Mesodermal cell (in vitro differentiated cells): ENCODE data around the gene NXPH4.

Experiments used
- H3K27ac ChIP-seq: 2 replicates; pipeline ENCODE4 v1.7.0; 2013; ENCODE audit warnings: mild to moderate bottlenecking, low read depth, low read length, moderate library complexity; ENCODE audit not compliant: severe bottlenecking
- H3K36me3 ChIP-seq: 2 replicates; pipeline ENCODE4 v1.7.1; 2013; ENCODE audit warnings: mild to moderate bottlenecking, low read length, moderate library complexity; ENCODE audit not compliant: control insufficient read depth, insufficient read depth
- H3K4me1 ChIP-seq: one replicate; pipeline ENCODE4 v1.7.1; 2013; ENCODE audit warnings: mild to moderate bottlenecking, low read length; ENCODE audit not compliant: insufficient read depth, control insufficient read depth, poor library complexity, severe bottlenecking
- H3K4me3 ChIP-seq: 2 replicates; pipeline ENCODE4 v1.7.0; 2013; ENCODE audit warnings: low read length, control low read depth, mild to moderate bottlenecking; ENCODE audit not compliant: insufficient read depth, poor library complexity, severe bottlenecking; ENCODE audit errors: extremely low read depth
- H3K9me3 ChIP-seq: 2 replicates; pipeline ENCODE4 v1.7.1; 2013; ENCODE audit warnings: mild to moderate bottlenecking, low read length, moderate library complexity; ENCODE audit not compliant: control insufficient read depth
- WGBS, 2 experiments: methylation state at CpG; one replicate each; pipeline ENCODE4 v1.1.5; 2013; ENCODE audit warnings: missing lambda C conversion rate in 2 of 2; ENCODE audit not compliant: insufficient coverage in 2 of 2; 5-methylcytosine and 5-hydroxymethylcytosine counted together

The NXPH4 gene

DNA sequence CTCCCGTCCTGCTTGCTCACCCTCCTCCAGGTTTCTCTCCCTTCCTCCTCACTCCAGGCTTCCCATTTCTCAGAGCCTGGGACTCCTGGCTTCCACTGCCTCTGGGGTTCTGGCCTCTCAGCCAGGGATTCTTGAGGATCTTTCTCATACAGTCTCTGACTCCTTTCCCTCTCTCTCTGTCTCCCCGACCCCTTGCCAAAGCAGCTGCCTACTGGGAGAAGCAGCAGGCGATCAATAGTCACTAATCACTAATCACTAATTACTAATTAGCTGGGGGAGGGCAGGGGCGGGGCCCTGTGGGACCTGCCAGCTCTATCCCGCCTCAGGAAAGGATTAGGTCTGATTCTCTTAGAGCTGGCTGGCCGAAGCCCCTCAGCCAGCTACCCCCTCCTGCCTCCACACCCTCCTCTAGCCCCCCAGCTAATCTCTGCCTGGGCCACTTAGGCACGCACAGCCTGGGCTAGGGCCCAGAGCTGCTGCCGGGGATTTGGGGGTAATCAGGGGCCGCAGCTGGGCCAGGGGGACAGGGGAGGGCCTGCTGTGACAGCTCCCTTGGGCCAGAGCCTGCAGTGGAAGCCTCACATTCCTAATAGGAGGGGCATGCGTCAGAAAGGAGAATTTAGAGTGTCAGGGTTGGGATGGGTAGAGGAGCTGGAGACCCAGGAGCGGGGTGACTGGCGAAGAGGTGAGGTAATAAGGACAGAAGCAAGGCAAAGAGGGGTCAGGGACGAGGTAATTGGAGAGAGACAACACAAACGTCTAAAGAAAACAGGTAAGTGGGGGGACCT lies 2.8 kb downstream of the NXPH4 start:
- no peak overlapping the region for H3K4me3 ChIP-seq
- 17 to 23% methylated on average over 5 to 8 of the region's 14 CpGs for WGBS, 2 experiments
- H3K9me3 ChIP-seq: no peaks in the 10 kb centered on the region
- H3K27ac ChIP-seq: no peak overlapping the region
- peaks cover 22% of the 10 kb centered on the region for H3K4me1 ChIP-seq
- H3K36me3 ChIP-seq: no peaks in the 10 kb centered on the region

- 0 to 13% methylated on average over 5 to 6 of the region's 38 CpGs for WGBS, 2 experiments
- H3K36me3 ChIP-seq: no peaks in the 10 kb centered on the region
- H3K9me3 ChIP-seq: no peaks in the 10 kb centered on the region
- H3K4me3 ChIP-seq: no peak overlapping the region
- peaks cover 22% of the 10 kb centered on the region for H3K4me1 ChIP-seq
- no peak overlapping the region for H3K27ac ChIP-seq
Measured at GRCh38 chr12:57219993-57220754, 3.6 kb downstream of the NXPH4 start.

DNA sequence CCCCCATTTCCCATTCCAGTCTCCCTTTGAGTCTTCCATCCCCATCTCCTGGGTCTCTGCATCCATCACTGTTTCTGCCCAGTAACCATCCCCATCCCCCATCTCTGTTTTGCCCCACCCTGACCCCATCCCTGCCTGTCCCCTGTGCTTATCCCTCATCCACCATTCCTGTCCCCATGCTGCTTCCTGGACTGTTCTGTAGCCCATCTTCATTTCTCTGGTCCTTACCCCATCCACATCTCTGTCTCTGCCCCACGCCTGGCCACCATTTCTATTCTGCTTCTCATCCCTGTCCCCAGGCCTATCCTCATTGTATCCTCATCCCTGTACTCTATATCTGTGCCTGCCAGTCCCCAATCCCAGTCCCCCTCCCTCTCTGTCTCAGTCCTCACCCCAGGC lies 4.2 kb downstream of the NXPH4 start:
- Histone ChIP-seq H3K4me1 (peaks cover 20% of the 10 kb centered on the region), H3K36me3 (no peaks in the 10 kb centered on the region), H3K27ac (no peak overlapping the region), H3K4me3 (no peak overlapping the region), H3K9me3 (no peaks in the 10 kb centered on the region)
- WGBS, 2 experiments: 25 to 39% methylated on average over 1 of the region's 1 CpG

- H3K4me3 ChIP-seq: no peak overlapping the region
- H3K36me3 ChIP-seq: no peaks in the 10 kb centered on the region
- 8 to 10% methylated on average over 16 to 17 of the region's 24 CpGs for WGBS, 2 experiments
- no peaks in the 10 kb centered on the region for H3K9me3 ChIP-seq
- H3K4me1 ChIP-seq: peaks cover 17% of the 10 kb centered on the region
- H3K27ac ChIP-seq: no peak overlapping the region
Measured at GRCh38 chr12:57221169-57221917, 4.7 kb downstream of the NXPH4 start.

- H3K4me3 ChIP-seq: no peak overlapping the region
- H3K4me1 ChIP-seq: peaks cover 26% of the 10 kb centered on the region
- H3K9me3 ChIP-seq: no peaks in the 10 kb centered on the region
- H3K36me3 ChIP-seq: no peaks in the 10 kb centered on the region
- WGBS, 2 experiments: 86 to 98% methylated on average over 10 to 11 of the region's 13 CpGs
- H3K27ac ChIP-seq: no peak overlapping the region
Measured at GRCh38 chr12:57222286-57223190, 5.9 kb downstream of the NXPH4 start.

GRCh38 chr12:57223191-57224165 lies 6.9 kb downstream of the NXPH4 start:
- H3K36me3 ChIP-seq: no peaks in the 10 kb centered on the region
- H3K4me3 ChIP-seq: no peak overlapping the region
- H3K9me3 ChIP-seq: no peaks in the 10 kb centered on the region
- 83 to 85% methylated on average over 18 to 21 of the region's 22 CpGs for WGBS, 2 experiments
- no peak overlapping the region for H3K27ac ChIP-seq
- H3K4me1 ChIP-seq: peaks cover 31% of the 10 kb centered on the region

- no peaks in the 10 kb centered on the region for H3K36me3 ChIP-seq
- WGBS, 2 experiments: 51 to 62% methylated on average over 17 to 29 of the region's 30 CpGs
- H3K27ac ChIP-seq: no peak overlapping the region
Measured at GRCh38 chr12:57224278-57224972, 7.8 kb downstream of the NXPH4 start.

DNA sequence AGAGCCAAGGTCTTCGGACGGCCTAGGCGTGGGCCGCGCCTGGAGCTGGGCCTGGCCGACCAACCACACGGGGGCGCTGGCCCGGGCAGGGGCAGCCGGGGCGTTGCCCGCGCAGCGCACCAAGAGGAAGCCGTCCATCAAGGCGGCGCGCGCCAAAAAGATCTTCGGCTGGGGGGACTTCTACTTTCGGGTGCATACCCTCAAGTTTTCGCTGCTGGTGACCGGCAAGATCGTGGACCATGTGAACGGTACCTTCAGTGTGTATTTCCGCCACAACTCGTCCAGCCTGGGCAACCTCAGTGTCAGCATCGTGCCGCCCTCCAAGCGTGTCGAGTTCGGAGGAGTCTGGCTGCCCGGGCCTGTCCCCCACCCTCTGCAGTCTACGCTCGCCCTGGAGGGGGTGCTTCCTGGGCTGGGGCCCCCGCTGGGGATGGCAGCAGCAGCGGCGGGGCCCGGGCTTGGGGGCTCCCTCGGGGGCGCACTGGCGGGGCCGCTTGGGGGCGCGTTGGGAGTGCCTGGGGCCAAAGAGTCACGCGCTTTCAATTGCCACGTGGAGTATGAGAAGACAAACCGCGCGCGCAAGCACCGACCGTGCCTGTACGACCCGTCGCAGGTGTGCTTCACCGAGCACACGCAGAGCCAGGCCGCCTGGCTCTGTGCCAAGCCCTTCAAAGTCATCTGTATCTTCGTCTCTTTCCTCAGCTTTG lies 8.5 kb downstream of the NXPH4 start:
- Histone ChIP-seq H3K36me3 (no peaks in the 10 kb centered on the region), H3K9me3 (no peaks in the 10 kb centered on the region), H3K4me3 (no peak overlapping the region), H3K4me1 (peaks cover 32% of the 10 kb centered on the region), H3K27ac (no peak overlapping the region)
- 22 to 26% methylated on average over 49 to 58 of the region's 61 CpGs for whole genome bisulfite sequencing, 2 experiments

More at GRCh38 chr12:57224278-57224972, 7.8 kb downstream of the NXPH4 start:
- Histone ChIP-seq H3K4me3 (no peak overlapping the region), H3K9me3 (no peaks in the 10 kb centered on the region), H3K4me1 (peaks cover 36% of the 10 kb centered on the region)
